ENCODE data around the gene PCDHGA7.
"Not testable (repeated sequence)": the region's sequence is repeated elsewhere in the genome, so short reads cannot be mapped to it uniquely, and the experiment has no call there.

- TF ChIP-seq CTCF (IDR thresholded peaks at IDR 0.05; ENCODE audit: extremely low read depth in 1 of 2, insufficient read depth in 1 of 2, low read depth in 1 of 2, low read length in 2 of 2); GATA2 (IDR thresholded peaks at IDR 0.05; ENCODE audit: insufficient read depth, insufficient read length, low read depth, low read length); EZH2 (IDR thresholded peaks at IDR 0.05; ENCODE audit: borderline replicate concordance, low read depth, low read length, severe bottlenecking); POLR2A (IDR thresholded peaks at IDR 0.05; ENCODE audit: low read depth, low read length); POLR2AphosphoS5 (IDR thresholded peaks at IDR 0.05; ENCODE audit: insufficient read depth, low read depth, low read length): not testable (repeated sequence)
- TF ChIP-seq, protein P1, sequence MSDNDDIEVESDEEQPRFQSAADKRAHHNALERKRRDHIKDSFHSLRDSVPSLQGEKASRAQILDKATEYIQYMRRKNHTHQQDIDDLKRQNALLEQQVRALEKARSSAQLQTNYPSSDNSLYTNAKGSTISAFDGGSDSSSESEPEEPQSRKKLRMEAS (IDR thresholded peaks at IDR 0.05; ENCODE audit: insufficient read depth, insufficient read length): not testable (repeated sequence)
Observed at GRCh38 chr5:141415275-141415618, 32.7 kb downstream of the PCDHGA7 start.
